H1 (cell line): ENCODE data around the gene LCN6. TPM values are rescaled to one million over a fixed set of nuclear protein-coding genes. Genes with fewer than 3 reads are reported as not detected.

Experiments
- CTCF ChIA-PET: fragments of 300-600 bp; sonication (Branson Sonifier 250); formaldehyde crosslinking; loops from one replicate; lab custom pipeline; 2021; ENCODE audit not compliant: partially characterized antibody; lab: Charles Lee
- POLR2A ChIA-PET: fragments of 300-600 bp; sonication (Branson Sonifier 250); formaldehyde crosslinking; loops from one replicate; lab custom pipeline; 2021; ENCODE audit warnings: inconsistent platforms; ENCODE audit not compliant: partially characterized antibody; lab: Charles Lee
- DNase-seq, 2 experiments: peaks; one replicate each; pipeline versions ENCODE4 v3.0.0 to v3.0.0-alpha.2; 2010 to 2022; ENCODE audit warnings: low spot score in 2 of 2, low read depth in 1 of 2, mixed read lengths in 1 of 2
- FAIRE-seq: peaks from 2 replicates; lab custom pipeline; 2011; peaks lifted over from hg19 to GRCh38; lab: Jason Lieb, UNC
- H2AFZ ChIP-seq: 2 replicates; pipeline ENCODE4 v1.8.1; 2012; ENCODE audit warnings: low read length, inconsistent platforms
- H2AK5ac ChIP-seq: 2 replicates; pipeline ENCODE4 v1.6.1; 2013; ENCODE audit warnings: low read depth, low read length
- H2BK120ac ChIP-seq: replicated peaks from 2 replicates; pipeline ENCODE3; 2013; ENCODE audit warnings: low read depth, low read length, inconsistent platforms
- H2BK12ac ChIP-seq: 2 replicates; pipeline ENCODE4 v1.6.1; 2013; ENCODE audit warnings: low read depth, low read length
- H2BK15ac ChIP-seq: 2 replicates; pipeline ENCODE4 v1.6.1; 2013; ENCODE audit warnings: low read length
- H2BK20ac ChIP-seq: 2 replicates; pipeline ENCODE4 v1.6.1; 2013; ENCODE audit warnings: low read length
- H2BK5ac ChIP-seq: 2 replicates; pipeline ENCODE4 v1.6.1; 2013; ENCODE audit warnings: low read depth, low read length
- H3K14ac ChIP-seq: 2 replicates; pipeline ENCODE4 v1.6.1; 2013; ENCODE audit warnings: inconsistent platforms; ENCODE audit not compliant: insufficient read length
- H3K18ac ChIP-seq: 2 replicates; pipeline ENCODE4 v1.6.1; 2013; ENCODE audit warnings: low read length; ENCODE audit errors: extremely low read depth
- H3K23ac ChIP-seq: 2 replicates; pipeline ENCODE4 v1.6.1; 2013; ENCODE audit warnings: inconsistent platforms; ENCODE audit not compliant: insufficient read length
- H3K23me2 ChIP-seq: 2 replicates; pipeline ENCODE4 v1.6.1; 2013; ENCODE audit warnings: low read depth, low read length
- H3K27ac ChIP-seq: 2 replicates; pipeline ENCODE4 v1.6.1; 2011; ENCODE audit warnings: low read depth, low read length, inconsistent platforms
- H3K27me3 ChIP-seq, 4 experiments: replicated peaks in 1 of 4; 1 replicate in 1 of 4; 2 replicates in 3 of 4; pipeline versions ENCODE4 v1.6.1 to v1.8.1; 2011 to 2013; ENCODE audit warnings: low read length in 3 of 4, mild to moderate bottlenecking in 3 of 4, inconsistent platforms in 2 of 4, mixed read lengths in 2 of 4, moderate library complexity in 1 of 4; ENCODE audit not compliant: control insufficient read depth in 3 of 4, insufficient read depth in 3 of 4; ENCODE audit errors: extremely low read depth in 1 of 4
- H3K36me3 ChIP-seq, 4 experiments: 2 replicates each; pipeline versions ENCODE4 v1.6.1 to v1.8.1; 2011 to 2013; ENCODE audit warnings: mild to moderate bottlenecking in 4 of 4, low read length in 3 of 4, moderate library complexity in 2 of 4, control low read depth in 1 of 4, inconsistent platforms in 1 of 4; ENCODE audit not compliant: insufficient read depth in 4 of 4, control insufficient read depth in 2 of 4
- H3K4ac ChIP-seq: replicated peaks from 2 replicates; pipeline ENCODE3; 2013; ENCODE audit warnings: low read length, low read depth, mixed read lengths, inconsistent platforms; ENCODE audit not compliant: insufficient read length
- H3K4me1 ChIP-seq, 4 experiments: replicated peaks in 1 of 4; 1 replicate in 1 of 4; 2 replicates in 3 of 4; pipeline versions ENCODE4 v1.6.1 to v1.8.1; 2011 to 2013; ENCODE audit warnings: low read length in 3 of 4, inconsistent platforms in 2 of 4, mixed read lengths in 1 of 4; ENCODE audit not compliant: insufficient read depth in 4 of 4, control insufficient read depth in 3 of 4
- H3K4me2 ChIP-seq, 2 experiments: 2 replicates each; pipeline versions ENCODE4 v1.6.1 to v1.8.1; 2011 to 2013; ENCODE audit warnings: low read depth in 2 of 2, low read length in 2 of 2, control low read depth in 1 of 2, inconsistent platforms in 1 of 2, mild to moderate bottlenecking in 1 of 2; ENCODE audit not compliant: insufficient read depth in 1 of 2
- H3K4me3 ChIP-seq, 4 experiments: fragments of 200-600, 300-600 bp in 1 of 4; sonication (generic), shearing (Covaris generic), sonication (Bioruptor Twin) in 1 of 4; 2 replicates each; pipeline versions ENCODE4 v1.5.1 to v1.8.1; 2011 to 2016; ENCODE audit warnings: low read length in 4 of 4, low read depth in 3 of 4, control low read depth in 2 of 4, inconsistent platforms in 2 of 4, mild to moderate bottlenecking in 2 of 4, mixed read lengths in 1 of 4, moderate library complexity in 1 of 4; ENCODE audit not compliant: insufficient read depth in 2 of 4; ENCODE audit errors: extremely low read depth in 1 of 4
- H3K56ac ChIP-seq: replicated peaks from 2 replicates; pipeline ENCODE3; 2013; ENCODE audit warnings: low read depth, mild to moderate bottlenecking, mixed read lengths, low read length, inconsistent platforms; ENCODE audit not compliant: insufficient read length
- H3K79me1 ChIP-seq: 2 replicates; pipeline ENCODE4 v1.6.1; 2013; ENCODE audit warnings: low read depth, low read length, control low read depth
- H3K79me2 ChIP-seq, 2 experiments: 2 replicates each; pipeline versions ENCODE4 v1.6.1 to v1.8.1; 2012 to 2013; ENCODE audit warnings: low read length in 2 of 2, mild to moderate bottlenecking in 2 of 2, inconsistent platforms in 1 of 2; ENCODE audit not compliant: insufficient read depth in 2 of 2, control insufficient read depth in 1 of 2
- H3K9ac ChIP-seq, 4 experiments: replicated peaks in 1 of 4; 1 replicate in 1 of 4; 2 replicates in 3 of 4; pipeline versions ENCODE4 v1.6.1 to v1.8.1; 2011 to 2013; ENCODE audit warnings: low read depth in 3 of 4, low read length in 3 of 4, control low read depth in 2 of 4, mild to moderate bottlenecking in 2 of 4, moderate library complexity in 2 of 4, inconsistent platforms in 1 of 4; ENCODE audit errors: extremely low read depth in 1 of 4
- H3K9me3 ChIP-seq, 2 experiments: 2 replicates each; pipeline versions ENCODE4 v1.6.1 to v1.8.1; 2012 to 2013; ENCODE audit warnings: mild to moderate bottlenecking in 2 of 2, moderate library complexity in 2 of 2, control low read depth in 1 of 2, inconsistent platforms in 1 of 2, low read depth in 1 of 2, low read length in 1 of 2, mixed read lengths in 1 of 2; ENCODE audit not compliant: insufficient read depth in 2 of 2
- H4K20me1 ChIP-seq, 2 experiments: replicated peaks in 1 of 2; 2 replicates each; pipeline versions ENCODE3 to v1.8.1; 2011 to 2013; ENCODE audit warnings: inconsistent platforms in 2 of 2, low read length in 2 of 2, mild to moderate bottlenecking in 1 of 2; ENCODE audit not compliant: insufficient read depth in 2 of 2, control insufficient read depth in 1 of 2
- H4K5ac ChIP-seq: 2 replicates; pipeline ENCODE4 v1.6.1; 2013; ENCODE audit warnings: low read length, low read depth, mixed read lengths, inconsistent platforms; ENCODE audit not compliant: insufficient read length
- H4K8ac ChIP-seq: 2 replicates; pipeline ENCODE4 v1.8.0; 2013; ENCODE audit warnings: mild to moderate bottlenecking, moderate library complexity, low read length, inconsistent platforms; ENCODE audit not compliant: insufficient read depth; ENCODE audit errors: extremely low read depth
- H4K91ac ChIP-seq: replicated peaks from 2 replicates; pipeline ENCODE3; 2013; ENCODE audit warnings: low read length, mixed read lengths, inconsistent platforms; ENCODE audit not compliant: insufficient read length
- ATF2 ChIP-seq: IDR thresholded peaks from 2 replicates; pipeline ENCODE4 v1.6.1; 2012; ENCODE audit warnings: low read length, inconsistent platforms
- BACH1 ChIP-seq: IDR thresholded peaks from 2 replicates; pipeline ENCODE4 v1.6.1; 2012; ENCODE audit warnings: low read length, improper control_type of control experiment
- CBX8 ChIP-seq: fragments of 300-800, 300-1000 bp; sonication (generic); IDR thresholded peaks from 2 replicates; pipeline ENCODE4 v1.7.1; 2016; ENCODE audit warnings: low read depth, low read length, borderline replicate concordance
- CHD1 ChIP-seq: IDR thresholded peaks from 2 replicates; pipeline ENCODE4 v1.6.1; 2012; ENCODE audit warnings: low read depth, low read length, improper control_type of control experiment
- KDM1A ChIP-seq: fragments of 200-600, 300-600 bp; sonication (generic); IDR thresholded peaks from 2 replicates; pipeline ENCODE4 v1.7.1; 2016; ENCODE audit warnings: mild to moderate bottlenecking, low read length, borderline replicate concordance
- KDM5A ChIP-seq: fragments of 200-600 bp; IDR thresholded peaks from 2 replicates; pipeline ENCODE4 v1.7.1; 2012; ENCODE audit warnings: mild to moderate bottlenecking, low read length, inconsistent platforms, mixed read lengths
- NANOG ChIP-seq: IDR thresholded peaks from 2 replicates; pipeline ENCODE4 v1.6.1; 2011; ENCODE audit warnings: low read length, low read depth, mild to moderate bottlenecking, inconsistent platforms; ENCODE audit not compliant: insufficient read depth, poor library complexity, severe bottlenecking
- POLR2A ChIP-seq, 2 experiments: IDR thresholded peaks; 1 replicate in 1 of 2; 2 replicates in 1 of 2; pipeline ENCODE4 v1.6.1; 2011; ENCODE audit warnings: low read depth in 2 of 2, low read length in 2 of 2, mild to moderate bottlenecking in 2 of 2; ENCODE audit errors: control extremely low read depth in 1 of 2
- SAP30 ChIP-seq: fragments of 300-600 bp; sonication (generic); IDR thresholded peaks from 2 replicates; pipeline ENCODE4 v1.7.1; 2012; ENCODE audit warnings: low read length, moderate library complexity, mild to moderate bottlenecking, inconsistent platforms; ENCODE audit not compliant: insufficient read depth, insufficient replicate concordance
- WGBS, 2 experiments: shearing (Covaris generic) in 1 of 2; methylation state at CpG; one replicate each; pipeline versions ENCODE4 v1.1.6 to v1.1.7; 2013 to 2015; ENCODE audit warnings: low lambda C conversion rate in 2 of 2, mixed read lengths in 2 of 2, inconsistent platforms in 1 of 2, low coverage in 1 of 2, missing lambda C conversion rate in 1 of 2; ENCODE audit not compliant: insufficient replicate concordance in 2 of 2, insufficient coverage in 1 of 2, insufficient read length in 1 of 2; ENCODE audit errors: extremely low coverage in 1 of 2, missing lambda C conversion rate in 1 of 2; 5-methylcytosine and 5-hydroxymethylcytosine counted together
- polyA plus RNA-seq, 7 experiments: library from polyadenylated mRNA; depleted of rRNA in 3 of 7; stranded (reverse) in 5 of 7; unstranded in 2 of 7; fragments of >200 nt in 5 of 7; fragments of 200-250 nt in 2 of 7; gene quantifications; 1 replicate in 5 of 7; 2 replicates in 1 of 7; 4 replicates in 1 of 7; pipeline versions ENCODE4 v1.2.1 to v1.2.3, GENCODE V29; 2011 to 2013; ENCODE audit warnings: missing spikeins in 2 of 7, mixed read lengths in 2 of 7
- total RNA-seq: library from RNA; stranded (reverse); fragmentation: NEBNext Ultra II Directional; extraction: Animal tissue kit (Norgen Biotek cat#: 25700); gene quantifications from 2 replicates; pipeline ENCODE4 v1.2.1, GENCODE V29; 2021

Gene LCN6
- total and polyA plus RNA-seq, 2 of the 8 experiments (the other 6 are each of a cell fraction or from before 2014, with no cell fraction given) = not detected

DNA sequence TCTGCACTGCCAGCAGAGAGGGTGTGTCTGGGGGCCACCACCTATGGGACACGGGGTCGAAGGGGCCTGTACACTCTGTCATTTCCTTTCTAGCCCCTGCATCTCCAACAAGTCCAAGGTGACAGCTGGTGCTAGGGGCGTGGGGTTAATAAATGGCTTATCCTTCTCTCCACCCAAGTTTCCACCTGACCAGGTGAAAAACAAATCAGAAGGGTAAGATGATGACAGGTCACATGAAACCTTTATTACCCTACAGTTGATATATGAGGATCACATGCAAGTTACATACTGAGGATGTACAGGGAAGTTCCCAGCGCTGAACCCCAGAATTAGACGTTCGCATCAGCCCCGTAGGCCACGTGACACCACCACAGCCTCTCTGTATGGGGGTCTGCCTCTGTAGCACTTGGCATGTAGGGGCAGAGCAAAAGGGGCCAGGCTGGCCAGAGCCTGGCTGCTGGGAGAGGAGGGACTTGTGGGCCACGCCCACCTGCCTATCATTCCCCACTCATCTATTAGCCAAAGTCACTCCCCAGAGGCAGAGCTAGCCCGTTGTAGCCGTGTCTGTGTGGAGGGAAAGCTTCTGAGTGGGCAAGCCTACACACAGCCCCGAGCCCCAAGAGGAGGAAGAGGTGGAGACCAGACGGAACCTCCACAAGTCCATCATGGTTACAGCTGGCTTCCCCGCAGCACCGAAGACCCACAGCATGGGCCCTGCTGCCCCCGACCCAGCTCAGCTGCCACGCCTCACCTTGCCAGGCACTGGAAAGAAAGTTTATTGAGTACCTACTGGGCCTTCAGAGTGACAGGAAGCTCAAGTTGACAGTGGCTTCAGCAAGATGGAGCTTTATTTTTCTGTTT is 45.0 kb upstream of the LCN6 start:
- Histone ChIP-seq H2AFZ (no peak overlapping the region), H2AK5ac (no peak overlapping the region), H4K91ac (no peak overlapping the region), H3K79me2 (no peaks in the 10 kb centered on the region), H3K18ac (no peak overlapping the region), H2BK20ac (no peak overlapping the region), H3K27ac (no peak overlapping the region), H2BK120ac (no peak overlapping the region), H2BK15ac (no peak overlapping the region), H3K9me3 (no peaks in the 10 kb centered on the region), H2BK5ac (no peak overlapping the region), H3K27me3 (0 out of 7 replicates have a peak, but pooled peaks cover 0 to under 1% (median 0%) of the 10 kb centered on the region in 4 experiments), H3K23me2 (no peaks in the 10 kb centered on the region; the same call in 1 of the 2 replicates), H2BK12ac (no peak overlapping the region), H3K79me1 (no peaks in the 10 kb centered on the region; the same call in 1 of the 2 replicates), H3K4me1 (peaks cover 0 to 11% (median 6%) of the 10 kb centered on the region in 4 experiments; a peak in 5 of 7 replicates), H3K56ac (no peak overlapping the region), H4K5ac (no peak overlapping the region), H3K9ac (no peak overlapping the region; a peak in 2 of 7 replicates), H3K4ac (no peak overlapping the region), H3K23ac (no peak overlapping the region), H4K20me1 (peaks cover 0 to 8% of the 10 kb centered on the region in 2 experiments), H3K14ac (no peak overlapping the region), H3K4me2 (no peak overlapping the region), H3K4me3 (no peak overlapping the region), H3K36me3 (no peaks in the 10 kb centered on the region), H4K8ac (0 out of 2 replicates have a peak overlapping the region, but pooled peaks have one; percentile 11)
- ChIA-PET POLR2A (interaction anchor here (1.0 to 1.6 kb wide), 6 partner anchors 14 to 66 kb away, joined by 3 to 4 read pairs (median 3); partner anchors contain the start of gene RABL6), CTCF (interaction anchor here (0.6 to 2.4 kb wide), 17 partner anchors 12 to 742 kb away, joined by 3 to 16 read pairs (median 4); partner anchors contain the start of genes ABCA2 and LCN8)
- DNase-seq (no peak), FAIRE-seq (no peak)
- WGBS, 2 experiments = 85% methylated on average over 17 of the region's 17 CpGs; no CpG with 5 or more reads in 1 of the 2 experiments
- TF ChIP-seq KDM1A = no peak
- TF ChIP-seq BACH1 = no peak
- TF ChIP-seq CBX8 = no peak
- no peak for TF ChIP-seq SAP30
- no peak for TF ChIP-seq KDM5A
- TF ChIP-seq POLR2A (IDR thresholded peaks at IDR 0.05; ENCODE audit: control extremely low read depth in 1 of 2, low read depth in 2 of 2, low read length in 2 of 2) = no peak
- TF ChIP-seq CHD1 = no peak
- TF ChIP-seq NANOG = no peak
- TF ChIP-seq ATF2 = no peak
